Urothelium cell line (cell line): Measurements from ENCODE around the gene LRRC8E.
A peak's percentile ranks its signal among the peaks of the same experiment; 100 is the strongest.
"Not testable (repeated sequence)": the region's sequence is repeated elsewhere in the genome, so short reads cannot be mapped to it uniquely, and the experiment has no call there.

ENCODE experiments used
- DNase-seq: peaks from one replicate; pipeline ENCODE4 v3.0.0; 2011; ENCODE audit warnings: low spot score, mixed read lengths
- FAIRE-seq: peaks from 2 replicates; lab custom pipeline; 2011; peaks lifted over from hg19 to GRCh38; lab: Jason Lieb, UNC

The LRRC8E gene

GRCh38 chr19:7883796-7884570, 4.3 kb upstream of the LRRC8E start:
- no peak for FAIRE-seq
- DNase-seq, result no peak

- DNase-seq (no peak), FAIRE-seq (no peak)
Measured at GRCh38 chr19:7885818-7886217, 2.5 kb upstream of the LRRC8E start.

GRCh38 chr19:7887408-7888144, 734 bp upstream of the LRRC8E start:
- no peak for DNase-seq
- FAIRE-seq, result no peak

DNA sequence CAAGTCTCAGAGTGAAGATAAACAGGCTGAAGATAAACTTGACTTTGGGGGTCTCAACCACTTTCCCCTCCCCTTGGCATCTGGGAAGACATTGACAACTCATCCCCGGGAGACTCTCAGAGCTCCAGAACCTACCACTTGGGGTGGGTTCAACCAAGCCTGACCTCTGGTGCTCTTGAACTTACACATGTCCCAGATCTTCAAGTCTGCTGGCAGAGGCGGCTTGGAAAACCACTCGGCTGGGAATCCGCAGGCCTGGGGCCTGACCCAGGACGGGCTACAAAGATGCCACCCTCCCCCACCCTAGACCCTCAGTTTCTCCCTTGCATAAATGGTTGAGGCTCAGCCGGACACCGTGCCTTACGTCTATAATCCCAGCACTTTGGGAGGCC, 512 bp downstream of the LRRC8E start:
- FAIRE-seq, result no peak

DNA sequence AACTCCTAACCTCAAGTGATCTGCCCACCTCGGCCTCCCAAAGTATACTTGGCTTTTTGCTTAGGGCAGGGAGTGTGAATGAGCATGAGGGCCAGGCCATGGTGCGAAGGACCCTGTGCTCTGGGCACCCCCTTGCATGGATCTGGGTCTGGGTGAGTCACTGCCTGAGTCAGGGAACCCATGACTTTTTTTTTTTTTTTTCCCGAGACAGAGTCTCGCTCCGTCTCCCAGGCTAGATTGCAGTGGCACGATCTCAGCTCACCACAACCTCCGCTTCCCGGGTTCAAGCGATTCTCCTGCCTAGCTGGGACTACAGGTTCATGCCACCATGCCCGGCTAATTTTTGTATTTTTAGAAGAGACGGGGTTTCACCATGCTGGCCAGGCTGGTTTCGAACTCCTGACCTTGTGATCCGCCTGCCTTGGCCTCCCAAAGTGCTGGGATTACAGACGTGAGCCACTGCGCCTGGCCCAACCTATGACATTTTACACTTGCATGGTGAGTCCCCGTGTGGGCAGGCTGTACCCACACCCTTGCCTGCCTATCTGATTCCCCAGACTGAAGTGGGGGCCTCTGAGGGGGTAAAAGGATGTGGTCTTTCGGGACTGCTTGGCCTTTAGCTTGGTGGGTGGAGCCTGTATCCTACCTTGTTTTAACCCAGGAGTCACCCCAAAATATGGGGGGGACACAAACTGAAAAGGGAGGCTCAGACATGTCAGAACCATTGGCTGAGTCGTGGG, 5.2 kb downstream of the LRRC8E start:
- FAIRE-seq, result not testable (repeated sequence)

More for the DNA sequence above, 512 bp downstream of the LRRC8E start:
- no peak for DNase-seq

GRCh38 chr19:7894612-7895309, 6.5 kb downstream of the LRRC8E start:
- DNase-seq (no peak), FAIRE-seq (no peak)

More for the DNA sequence above, 5.2 kb downstream of the LRRC8E start:
- peak; percentile 27 for DNase-seq

- no peak for FAIRE-seq
- DNase-seq, result no peak
Measured at GRCh38 chr19:7895565-7895964, 7.3 kb downstream of the LRRC8E start.

DNA sequence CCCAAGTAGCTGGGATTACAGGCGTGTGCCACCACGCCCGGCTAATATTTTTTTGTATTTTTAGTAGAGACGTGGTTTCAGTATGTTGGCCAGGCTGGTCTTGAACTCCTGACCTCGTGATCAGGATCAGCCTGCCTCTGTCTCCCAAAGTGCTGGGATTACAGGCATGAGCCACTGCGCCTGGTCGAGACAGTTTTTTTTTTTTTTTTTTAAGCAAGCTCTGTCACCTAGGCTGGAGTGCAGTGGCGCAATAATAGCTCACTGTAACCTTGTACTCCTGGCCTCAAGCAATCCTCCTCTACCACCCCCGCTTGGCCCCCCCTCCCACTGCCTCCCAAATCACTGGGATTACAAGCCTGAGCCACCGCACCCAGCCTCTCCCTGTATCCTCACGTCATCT, 9.0 kb downstream of the LRRC8E start:
- FAIRE-seq, result no peak
- DNase-seq, result no peak

GRCh38 chr19:7898967-7899366, 10.7 kb downstream of the LRRC8E start:
- DNase-seq, result no peak
- FAIRE-seq, result no peak

DNA sequence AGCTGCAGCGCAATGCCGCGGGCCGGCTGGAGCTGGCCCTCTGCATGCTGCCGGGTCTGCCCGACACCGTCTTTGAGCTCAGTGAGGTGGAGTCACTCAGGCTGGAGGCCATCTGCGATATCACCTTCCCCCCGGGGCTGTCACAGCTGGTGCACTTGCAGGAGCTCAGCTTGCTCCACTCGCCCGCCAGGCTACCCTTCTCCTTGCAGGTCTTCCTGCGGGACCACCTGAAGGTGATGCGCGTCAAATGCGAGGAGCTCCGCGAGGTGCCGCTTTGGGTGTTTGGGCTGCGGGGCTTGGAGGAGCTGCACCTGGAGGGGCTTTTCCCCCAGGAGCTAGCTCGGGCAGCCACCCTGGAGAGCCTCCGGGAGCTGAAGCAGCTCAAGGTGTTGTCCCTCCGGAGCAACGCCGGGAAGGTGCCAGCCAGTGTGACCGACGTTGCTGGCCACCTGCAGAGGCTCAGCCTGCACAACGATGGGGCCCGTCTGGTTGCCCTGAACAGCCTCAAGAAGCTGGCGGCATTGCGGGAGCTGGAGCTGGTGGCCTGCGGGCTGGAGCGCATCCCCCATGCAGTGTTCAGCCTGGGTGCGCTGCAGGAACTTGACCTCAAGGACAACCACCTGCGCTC, 11.6 kb downstream of the LRRC8E start:
- DNase-seq, result no peak
- FAIRE-seq, result no peak

- DNase-seq, result no peak
- no peak for FAIRE-seq
Measured at GRCh38 chr19:7900401-7900870, 12.1 kb downstream of the LRRC8E start.

DNA sequence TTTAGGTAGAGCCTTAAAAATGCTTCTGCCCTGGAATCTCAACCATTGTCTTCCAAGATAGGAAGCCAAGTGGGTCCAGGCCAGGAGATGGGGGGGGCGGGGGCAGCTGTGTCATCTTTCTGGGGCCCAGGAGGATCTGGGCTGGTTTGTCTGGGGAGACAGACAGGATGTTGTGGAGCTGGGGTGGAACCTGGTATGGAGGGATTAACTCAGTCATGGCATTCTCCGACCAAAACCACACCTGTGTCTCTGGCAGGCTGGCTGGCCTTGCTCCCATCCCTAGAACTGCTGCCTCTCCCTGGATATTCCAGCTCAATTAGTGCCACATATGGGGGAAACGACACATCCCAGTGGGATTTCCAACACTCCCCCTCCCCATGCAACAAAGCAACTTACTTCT, 12.6 kb downstream of the LRRC8E start:
- no peak for DNase-seq
- no peak for FAIRE-seq

GRCh38 chr19:7901337-7901736, 13.0 kb downstream of the LRRC8E start:
- DNase-seq (no peak), FAIRE-seq (no peak)

GRCh38 chr19:7902796-7903243, 14.5 kb downstream of the LRRC8E start:
- DNase-seq (no peak), FAIRE-seq (no peak)

DNA sequence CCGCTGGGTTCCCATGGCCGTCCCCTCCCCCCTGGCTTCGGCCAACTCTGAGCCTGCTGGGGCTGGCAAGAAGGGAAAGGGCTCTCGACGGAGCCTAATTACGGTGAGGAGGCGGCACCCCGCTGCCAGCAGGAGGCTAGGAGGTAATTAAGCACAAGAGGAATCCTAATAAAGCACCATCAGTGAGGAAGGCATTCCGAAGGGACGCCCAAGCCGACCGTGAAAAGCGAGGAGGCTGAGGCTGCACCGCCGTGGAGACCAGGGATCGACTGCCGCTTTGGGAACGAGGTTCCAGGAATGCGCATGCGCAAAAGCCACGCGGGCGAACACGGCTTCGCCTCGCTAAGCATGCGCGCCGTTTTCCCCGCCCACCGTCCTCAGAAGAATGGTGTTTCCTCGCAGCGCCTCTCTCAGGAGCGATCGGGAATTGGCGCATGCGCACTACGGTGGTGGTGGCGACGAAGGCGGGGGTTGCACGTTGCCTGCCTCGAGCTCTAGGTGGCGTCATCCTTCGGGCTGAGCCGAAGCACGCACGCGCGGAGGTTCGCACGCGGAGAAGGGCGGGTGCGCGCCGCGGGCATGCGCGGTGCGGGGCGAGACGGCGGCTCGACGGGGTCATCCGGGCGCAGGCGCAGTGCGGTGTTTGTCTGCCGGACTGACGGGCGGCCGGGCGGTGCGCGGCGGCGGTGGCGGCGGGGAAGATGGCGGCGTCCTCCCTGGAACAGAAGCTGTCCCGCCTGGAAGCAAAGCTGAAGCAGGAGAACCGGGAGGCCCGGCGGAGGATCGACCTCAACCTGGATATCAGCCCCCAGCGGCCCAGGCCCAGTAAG, 15.1 kb downstream of the LRRC8E start, which contains the start of gene MAP2K7:
Gene MAP2K7, plus strand, starts transcription at position 634 of the 830 bp plus-strand sequence. Its CDS starts 68 bp downstream, at position 702.
- FAIRE-seq, result peak; percentile 96
- peak; percentile 95 for DNase-seq

DNA sequence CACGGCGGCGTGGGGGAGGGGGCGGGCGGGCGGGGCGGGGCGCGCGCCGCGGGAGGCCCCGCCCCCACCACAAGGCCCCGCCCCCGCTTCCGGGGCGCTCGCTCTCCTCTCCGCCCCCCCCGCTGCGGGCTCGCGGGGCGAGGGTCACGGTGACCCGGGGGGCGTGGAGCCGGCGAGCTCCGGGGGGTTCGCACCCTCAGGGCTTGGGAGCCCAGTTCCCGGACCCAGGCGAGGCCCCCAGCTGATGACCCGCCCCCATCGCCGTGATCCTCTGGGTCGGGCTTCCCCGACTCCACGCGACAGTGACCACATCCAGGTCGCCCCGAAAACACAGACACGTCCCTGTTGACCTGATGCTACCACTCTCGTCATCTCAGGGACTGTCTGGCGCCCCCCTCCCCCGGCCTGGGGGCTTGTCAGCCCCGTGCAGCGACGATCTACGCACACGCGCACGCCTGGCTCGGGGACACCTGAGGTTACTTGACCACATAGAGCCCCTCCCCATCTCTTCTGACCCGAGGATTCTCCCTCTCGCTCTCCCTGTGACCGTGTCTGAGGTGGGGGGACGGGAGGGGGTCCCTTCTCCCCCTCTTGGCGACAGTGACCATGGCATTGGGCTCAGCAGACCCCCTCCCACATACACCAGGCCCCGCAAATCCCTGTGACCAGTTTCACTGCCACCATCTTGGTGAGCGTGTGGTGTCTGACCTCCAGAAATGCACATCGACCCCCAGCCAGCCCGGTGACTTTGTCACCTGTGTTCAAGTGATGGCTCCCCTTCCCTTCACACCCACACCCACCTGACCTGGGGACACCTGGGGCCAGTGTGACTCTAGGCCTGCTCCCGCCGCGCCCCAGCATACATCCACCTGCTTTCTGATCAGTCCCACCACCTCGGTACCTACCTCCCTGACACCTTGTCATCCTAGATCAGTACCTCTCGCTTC, 16.0 kb downstream of the LRRC8E start:
- no peak for FAIRE-seq
- peak; percentile 53 for DNase-seq

DNA sequence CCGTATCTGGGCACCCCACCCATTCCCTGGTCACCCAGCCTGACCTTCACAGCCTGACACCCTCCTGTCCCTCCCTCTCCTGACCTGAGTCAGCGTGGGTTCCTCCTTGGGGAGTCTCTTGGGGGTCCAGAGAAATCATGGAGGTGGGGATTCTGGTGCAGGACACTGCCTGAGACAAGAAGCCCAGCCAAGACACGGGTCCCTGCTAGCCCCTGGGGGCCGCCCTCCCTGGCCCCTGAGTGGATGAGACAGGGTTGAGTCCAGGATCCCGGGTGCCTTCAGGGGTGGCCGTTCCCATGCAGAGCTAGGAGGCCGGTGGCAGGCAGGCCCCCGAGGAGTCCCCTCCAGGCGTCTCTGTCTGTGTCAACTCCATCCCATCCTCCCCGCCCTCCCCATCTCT, 17.0 kb downstream of the LRRC8E start:
- FAIRE-seq, result no peak
- DNase-seq, result no peak

GRCh38 chr19:7905859-7906258, 17.5 kb downstream of the LRRC8E start:
- DNase-seq (no peak), FAIRE-seq (no peak)
